IMR-90 (cell line): ENCODE measurements around the gene PDLIM4. TPM values are rescaled to one million over a fixed set of nuclear protein-coding genes. Genes with fewer than 3 reads are reported as not detected.

ENCODE experiments used
- ATAC-seq: fragments of 200-7000 bp; cut with Tn5 transposase; 2 replicates; pipeline ENCODE4 v1.9.1; 2020; ENCODE audit warnings: low read depth, mild to moderate bottlenecking, moderate library complexity
- BruUV-seq: library from RNA; stranded (reverse); fragments of 400-500 nt; replicated peaks from 2 replicates; lab custom pipeline; 2021; lab: Mats Ljungman, UMichigan
- CTCF ChIA-PET: fragments of 300-600 bp; formaldehyde crosslinking; extraction: SDS; loops from one replicate; lab custom pipeline; 2021; ENCODE audit warnings: antibody characterized with exemption; lab: Yijun Ruan, JAX
- POLR2A ChIA-PET: fragments of 300-600 bp; sonication (Branson Sonifier 250); formaldehyde crosslinking; loops from one replicate; lab custom pipeline; 2022; ENCODE audit warnings: antibody characterized with exemption; ENCODE audit not compliant: unreplicated experiment; lab: Charles Lee
- DNase-seq: peaks from one replicate; pipeline ENCODE4 v3.0.0; 2013
- H2AFZ ChIP-seq: replicated peaks from 2 replicates; pipeline ENCODE3; 2013; ENCODE audit warnings: low read length, mild to moderate bottlenecking; ENCODE audit not compliant: poor library complexity
- H2AK5ac ChIP-seq: 2 replicates; pipeline ENCODE4 v1.6.1; 2013; ENCODE audit warnings: low read depth, low read length, inconsistent platforms
- H2AK9ac ChIP-seq: replicated peaks from 2 replicates; pipeline ENCODE3; 2013; ENCODE audit warnings: mild to moderate bottlenecking, low read depth, low read length, moderate library complexity; ENCODE audit not compliant: poor library complexity
- H2BK120ac ChIP-seq: 2 replicates; pipeline ENCODE4 v1.6.1; 2013; ENCODE audit warnings: low read depth, low read length, inconsistent platforms
- H2BK15ac ChIP-seq: 3 replicates; pipeline ENCODE4 v1.6.1; 2013; ENCODE audit warnings: low read depth, low read length, inconsistent platforms
- H2BK20ac ChIP-seq: 2 replicates; pipeline ENCODE4 v1.6.1; 2013; ENCODE audit warnings: low read depth, mild to moderate bottlenecking, inconsistent platforms, low read length, moderate library complexity
- H2BK5ac ChIP-seq: 2 replicates; pipeline ENCODE4 v1.6.1; 2013; ENCODE audit warnings: mild to moderate bottlenecking, low read depth, low read length, inconsistent platforms; ENCODE audit not compliant: poor library complexity, severe bottlenecking
- H3K14ac ChIP-seq: replicated peaks from 2 replicates; pipeline ENCODE4 v1.6.1; 2013; ENCODE audit warnings: low read depth, low read length, inconsistent platforms
- H3K18ac ChIP-seq: 2 replicates; pipeline ENCODE4 v1.6.1; 2013; ENCODE audit warnings: low read depth, low read length, control low read depth
- H3K23ac ChIP-seq: 2 replicates; pipeline ENCODE4 v1.6.1; 2013; ENCODE audit warnings: low read depth, low read length, inconsistent platforms
- H3K27ac ChIP-seq: 2 replicates; pipeline ENCODE4 v1.5.1; 2013; ENCODE audit warnings: mild to moderate bottlenecking, control low read depth, low read length; ENCODE audit not compliant: insufficient read depth
- H3K27me3 ChIP-seq: 2 replicates; pipeline ENCODE4 v1.6.1; 2013; ENCODE audit warnings: low read length; ENCODE audit not compliant: control insufficient read depth, insufficient read depth
- H3K36me3 ChIP-seq: 2 replicates; pipeline ENCODE4 v1.6.1; 2013; ENCODE audit warnings: low read length, mixed read lengths; ENCODE audit not compliant: control insufficient read depth, insufficient read depth
- H3K4ac ChIP-seq: 2 replicates; pipeline ENCODE4 v1.6.1; 2013; ENCODE audit warnings: low read depth, low read length, inconsistent platforms
- H3K4me1 ChIP-seq: 2 replicates; pipeline ENCODE4 v1.6.1; 2013; ENCODE audit warnings: low read length, mixed read lengths; ENCODE audit not compliant: control insufficient read depth, insufficient read depth
- H3K4me2 ChIP-seq: 2 replicates; pipeline ENCODE4 v1.6.1; 2013; ENCODE audit warnings: low read depth, mild to moderate bottlenecking, control low read depth, low read length, moderate library complexity
- H3K4me3 ChIP-seq: 2 replicates; pipeline ENCODE4 v1.5.1; 2013; ENCODE audit warnings: low read depth, mild to moderate bottlenecking, control low read depth, low read length, moderate library complexity; ENCODE audit not compliant: insufficient read depth
- H3K56ac ChIP-seq: 2 replicates; pipeline ENCODE4 v1.6.1; 2013; ENCODE audit warnings: low read length, inconsistent platforms; ENCODE audit not compliant: insufficient read depth; ENCODE audit errors: extremely low read depth
- H3K79me1 ChIP-seq, 2 experiments: 2 replicates each; pipeline ENCODE4 v1.6.1; 2013; ENCODE audit warnings: low read length in 2 of 2, inconsistent platforms in 1 of 2, low read depth in 1 of 2
- H3K9ac ChIP-seq: 2 replicates; pipeline ENCODE4 v1.6.1; 2013; ENCODE audit warnings: low read depth, low read length, control low read depth
- H3K9me1 ChIP-seq: 2 replicates; pipeline ENCODE4 v1.6.1; 2013; ENCODE audit warnings: low read length, inconsistent platforms; ENCODE audit not compliant: insufficient read depth
- H3K9me3 ChIP-seq: 2 replicates; pipeline ENCODE4 v1.6.1; 2013; ENCODE audit warnings: low read length; ENCODE audit not compliant: control insufficient read depth, insufficient read depth
- H4K20me1 ChIP-seq: 2 replicates; pipeline ENCODE4 v1.6.1; 2013; ENCODE audit warnings: low read length, inconsistent platforms; ENCODE audit not compliant: insufficient read depth
- H4K5ac ChIP-seq: 2 replicates; pipeline ENCODE4 v1.6.1; 2013; ENCODE audit warnings: mild to moderate bottlenecking, low read depth, low read length, control low read depth
- H4K8ac ChIP-seq, 2 experiments: 2 replicates each; pipeline ENCODE4 v1.6.1; 2013; ENCODE audit warnings: low read depth in 2 of 2, low read length in 2 of 2, control low read depth in 1 of 2, inconsistent platforms in 1 of 2
- H4K91ac ChIP-seq: 2 replicates; pipeline ENCODE4 v1.6.1; 2013; ENCODE audit warnings: low read depth, low read length, inconsistent platforms; ENCODE audit not compliant: insufficient read depth
- BHLHE40 ChIP-seq: fragments of 150-350 bp; IDR thresholded peaks from 2 replicates; pipeline ENCODE4 v1.6.1; 2016; ENCODE audit warnings: mild to moderate bottlenecking, low read depth, low read length
- CEBPB ChIP-seq: IDR thresholded peaks from 2 replicates; pipeline ENCODE4 v1.6.1; 2012; ENCODE audit warnings: low read depth, low read length, improper control_type of control experiment
- CHD1 ChIP-seq: IDR thresholded peaks from 2 replicates; pipeline ENCODE4 v1.6.1; 2012; ENCODE audit warnings: low read depth, low read length, improper control_type of control experiment
- FOS ChIP-seq: fragments of 150-350 bp; IDR thresholded peaks from 2 replicates; pipeline ENCODE4 v1.6.1; 2016; ENCODE audit warnings: low read depth, low read length
- MAZ ChIP-seq: IDR thresholded peaks from 2 replicates; pipeline ENCODE4 v1.6.1; 2012; ENCODE audit warnings: low read depth, mild to moderate bottlenecking, low read length, improper control_type of control experiment, moderate library complexity, borderline replicate concordance
- MXI1 ChIP-seq: IDR thresholded peaks from 2 replicates; pipeline ENCODE4 v1.6.1; 2012; ENCODE audit warnings: low read depth, mild to moderate bottlenecking, low read length, moderate library complexity, borderline replicate concordance
- NFE2L2 ChIP-seq: fragments of 150-350 bp; IDR thresholded peaks from 2 replicates; pipeline ENCODE4 v1.6.1; 2016; ENCODE audit warnings: low read depth, mild to moderate bottlenecking, low read length
- POLR2A ChIP-seq: IDR thresholded peaks from 2 replicates; pipeline ENCODE4 v1.6.1; 2012; ENCODE audit warnings: mild to moderate bottlenecking, low read depth, low read length
- RAD21 ChIP-seq: IDR thresholded peaks from 2 replicates; pipeline ENCODE4 v1.6.1; 2012; ENCODE audit warnings: low read length, improper control_type of control experiment
- RCOR1 ChIP-seq: IDR thresholded peaks from 2 replicates; pipeline ENCODE4 v1.6.1; 2012; ENCODE audit warnings: mild to moderate bottlenecking, low read length, improper control_type of control experiment; ENCODE audit not compliant: insufficient replicate concordance
- RFX5 ChIP-seq: IDR thresholded peaks from 2 replicates; pipeline ENCODE4 v1.8.0; 2012; ENCODE audit warnings: low read depth, mild to moderate bottlenecking, low read length, moderate library complexity
- SMC3 ChIP-seq: fragments of 150-350 bp; IDR thresholded peaks from 2 replicates; pipeline ENCODE4 v1.6.1; 2016; ENCODE audit warnings: low read depth, mild to moderate bottlenecking, antibody characterized with exemption, low read length, moderate library complexity
- WGBS, 2 experiments: methylation state at CpG; one replicate each; pipeline versions ENCODE4 v1.1.5 to v1.1.7; 2013; ENCODE audit warnings: missing lambda C conversion rate in 2 of 2; ENCODE audit not compliant: insufficient read length in 1 of 2; ENCODE audit errors: extremely low coverage in 2 of 2; 5-methylcytosine and 5-hydroxymethylcytosine counted together
- dilution Hi-C: fragments of 300-500 bp; cut with HindIII; formaldehyde crosslinking; loops from one replicate; pipeline ENCODE4 v1.14.3; 2018; ENCODE audit warnings: low sequenced_read_pairs; ENCODE audit not compliant: unreplicated experiment
- in situ Hi-C: fragments of 300-500 bp; cut with MboI; formaldehyde crosslinking; loops from 3 replicates; pipeline ENCODE4 v1.14.3; 2019; ENCODE audit warnings: low sequenced_read_pairs, inconsistent platforms, mixed read lengths
- intact Hi-C: fragments of 100-400 bp; cut with micrococcal nuclease; formaldehyde crosslinking; loops from 2 replicates; pipeline ENCODE4 v1.10.0; 2022
- polyA plus RNA-seq, 3 experiments: library from polyadenylated mRNA; depleted of rRNA; stranded (reverse); fragments of >200 nt; gene quantifications; 2 replicates each; pipeline ENCODE4 v1.2.3, GENCODE V29; 2012; ENCODE audit warnings: low replicate concordance in 1 of 3
- total RNA-seq: library from RNA; depleted of rRNA; stranded (reverse); fragments of >200 nt; gene quantifications from 2 replicates; pipeline ENCODE4 v1.2.3, GENCODE V29; 2012
- TF ChIP-seq, protein P1 (sequence below): conservative IDR thresholded peaks from 2 replicates; pipeline ENCODE4 v1.5.1; 2012; ENCODE audit warnings: mild to moderate bottlenecking, low read depth, low read length, improper control_type of control experiment
- TF ChIP-seq, protein P2 (sequence below): fragments of 150-350 bp; IDR thresholded peaks from 2 replicates; pipeline ENCODE4 v1.6.1; 2016; ENCODE audit warnings: low read depth, mild to moderate bottlenecking, low read length, moderate library complexity, borderline replicate concordance

Gene PDLIM4
- total and polyA plus RNA-seq, 2 of the 4 experiments (the other 2 are of a cell fraction): 61.1 to 214 TPM

DNA sequence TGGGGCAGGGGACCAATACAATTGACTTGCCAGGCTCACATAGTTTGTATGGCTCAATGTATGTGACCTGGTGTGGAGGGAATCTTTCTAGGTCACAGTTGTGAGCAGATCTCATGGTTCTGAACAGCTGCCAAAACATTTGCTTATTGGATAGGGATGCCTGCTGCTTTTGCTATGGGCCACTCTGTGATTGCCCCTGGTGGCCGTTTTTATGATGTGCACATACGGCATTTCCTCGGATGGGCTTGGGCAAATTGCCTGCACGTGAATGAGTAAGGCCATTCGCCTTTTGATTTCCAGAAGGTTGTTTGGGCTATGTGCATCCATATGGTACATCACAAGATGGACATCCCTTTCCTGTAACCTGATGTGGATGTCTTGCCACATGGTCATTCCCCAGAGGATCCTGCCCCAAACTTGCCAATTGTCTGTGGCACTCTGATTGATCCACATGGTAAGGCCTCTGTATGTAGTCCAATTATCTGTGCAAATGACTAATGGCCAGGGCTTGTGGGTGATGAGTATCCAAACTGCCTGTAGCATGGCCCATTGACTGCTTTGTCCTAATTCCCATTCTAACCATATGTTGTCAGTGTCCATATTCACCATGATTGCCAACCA lies 26.0 kb downstream of the PDLIM4 start (continued):
- TF ChIP-seq NFE2L2: no peak

DNA sequence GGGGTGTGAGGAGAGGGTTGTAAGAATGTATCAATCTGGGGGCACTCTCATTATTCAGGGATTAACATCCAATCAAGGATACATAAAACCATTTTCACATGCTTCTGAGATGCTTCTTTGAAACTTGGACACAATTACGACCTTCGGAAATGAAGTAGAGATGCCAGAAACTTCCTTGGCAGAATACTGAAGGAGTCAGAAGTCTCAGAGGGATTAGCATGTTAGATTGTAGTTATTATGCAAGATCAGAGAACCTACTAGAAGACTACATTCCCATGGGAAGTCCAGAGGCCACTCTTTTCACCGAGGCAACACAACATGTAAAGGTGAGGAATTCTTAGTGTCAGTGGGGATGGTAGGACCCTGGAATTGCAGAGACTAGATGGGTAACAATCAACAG lies 31.6 kb downstream of the PDLIM4 start:
- no peak overlapping the region for H2AK5ac ChIP-seq
- H4K8ac ChIP-seq: no peak overlapping the region
- H2BK120ac ChIP-seq: no peak overlapping the region
- ATAC-seq (no peak), DNase-seq (no peak)
- no peak overlapping the region for H3K14ac ChIP-seq
- H3K79me1 ChIP-seq: peaks cover 0 to 11% of the 10 kb centered on the region in 2 experiments; a peak in 2 of 4 replicates
- H3K36me3 ChIP-seq: no peaks in the 10 kb centered on the region
- no peak overlapping the region for H2BK5ac ChIP-seq
- H2AK9ac ChIP-seq: no peak overlapping the region
- H2BK15ac ChIP-seq: no peak overlapping the region
- CTCF ChIA-PET: no interaction called here
- no CpG with 5 or more reads among the region's 3 CpGs for WGBS, 2 experiments
- H2AFZ ChIP-seq: no peak overlapping the region
- H3K9me3 ChIP-seq: no peaks in the 10 kb centered on the region
- no peak overlapping the region for H3K23ac ChIP-seq
- H3K18ac ChIP-seq: no peak overlapping the region
- H4K91ac ChIP-seq: no peak overlapping the region
- H2BK20ac ChIP-seq: no peak overlapping the region
- H3K9me1 ChIP-seq: no peaks in the 10 kb centered on the region; the same call in 1 of the 2 replicates
- peaks cover 3% of the 10 kb centered on the region for H3K4me1 ChIP-seq
- no peak overlapping the region for H3K4me3 ChIP-seq
- dilution Hi-C loops (no loop called here), in situ Hi-C loops (no loop called here), intact Hi-C loops (no loop called here)
- H4K5ac ChIP-seq: no peak overlapping the region
- H3K27ac ChIP-seq: no peak overlapping the region
- no peak overlapping the region for H3K4me2 ChIP-seq
- H4K20me1 ChIP-seq: no peaks in the 10 kb centered on the region
- POLR2A ChIA-PET: no interaction called here
- no peak overlapping the region for H3K56ac ChIP-seq
- H3K9ac ChIP-seq: no peak overlapping the region
- no peak overlapping the region for H3K4ac ChIP-seq
- BruUV-seq: no TSS peak
- no peaks in the 10 kb centered on the region for H3K27me3 ChIP-seq
- TF ChIP-seq SMC3 (no peak), BHLHE40 (no peak), RAD21 (no peak), POLR2A (no peak), FOS (no peak), CHD1 (no peak), CEBPB (no peak), MAZ (no peak), NFE2L2 (no peak), RFX5 (no peak), MXI1 (no peak), RCOR1 (no peak)
- TF ChIP-seq, protein P1, sequence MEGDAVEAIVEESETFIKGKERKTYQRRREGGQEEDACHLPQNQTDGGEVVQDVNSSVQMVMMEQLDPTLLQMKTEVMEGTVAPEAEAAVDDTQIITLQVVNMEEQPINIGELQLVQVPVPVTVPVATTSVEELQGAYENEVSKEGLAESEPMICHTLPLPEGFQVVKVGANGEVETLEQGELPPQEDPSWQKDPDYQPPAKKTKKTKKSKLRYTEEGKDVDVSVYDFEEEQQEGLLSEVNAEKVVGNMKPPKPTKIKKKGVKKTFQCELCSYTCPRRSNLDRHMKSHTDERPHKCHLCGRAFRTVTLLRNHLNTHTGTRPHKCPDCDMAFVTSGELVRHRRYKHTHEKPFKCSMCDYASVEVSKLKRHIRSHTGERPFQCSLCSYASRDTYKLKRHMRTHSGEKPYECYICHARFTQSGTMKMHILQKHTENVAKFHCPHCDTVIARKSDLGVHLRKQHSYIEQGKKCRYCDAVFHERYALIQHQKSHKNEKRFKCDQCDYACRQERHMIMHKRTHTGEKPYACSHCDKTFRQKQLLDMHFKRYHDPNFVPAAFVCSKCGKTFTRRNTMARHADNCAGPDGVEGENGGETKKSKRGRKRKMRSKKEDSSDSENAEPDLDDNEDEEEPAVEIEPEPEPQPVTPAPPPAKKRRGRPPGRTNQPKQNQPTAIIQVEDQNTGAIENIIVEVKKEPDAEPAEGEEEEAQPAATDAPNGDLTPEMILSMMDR: no peak
- TF ChIP-seq, protein P2, sequence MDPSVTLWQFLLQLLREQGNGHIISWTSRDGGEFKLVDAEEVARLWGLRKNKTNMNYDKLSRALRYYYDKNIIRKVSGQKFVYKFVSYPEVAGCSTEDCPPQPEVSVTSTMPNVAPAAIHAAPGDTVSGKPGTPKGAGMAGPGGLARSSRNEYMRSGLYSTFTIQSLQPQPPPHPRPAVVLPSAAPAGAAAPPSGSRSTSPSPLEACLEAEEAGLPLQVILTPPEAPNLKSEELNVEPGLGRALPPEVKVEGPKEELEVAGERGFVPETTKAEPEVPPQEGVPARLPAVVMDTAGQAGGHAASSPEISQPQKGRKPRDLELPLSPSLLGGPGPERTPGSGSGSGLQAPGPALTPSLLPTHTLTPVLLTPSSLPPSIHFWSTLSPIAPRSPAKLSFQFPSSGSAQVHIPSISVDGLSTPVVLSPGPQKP: no peak
